ENCODE measurements around the gene TJP1.

The TJP1 gene

GRCh38 chr15:29822684-29823459 is 604 bp upstream of the TJP1 start (continued):
- 0 out of 2 replicates have a peak, but pooled peaks have one; percentile 21 for TF ChIP-seq INSM2 (tag by site-specific recombination; IDR thresholded peaks at IDR 0.05)
- peak; percentile 76 for TF ChIP-seq ZNF629 (tag by site-specific recombination; IDR thresholded peaks at IDR 0.05)
- peak; percentile 18; the same call in 1 of the 2 replicates for TF ChIP-seq SP7 (tag by site-specific recombination; IDR thresholded peaks at IDR 0.05)
- TF ChIP-seq ZFHX2 (tag by site-specific recombination; conservative IDR thresholded peaks at IDR 0.05): 0 out of 2 replicates have a peak, but pooled peaks have one; percentile 20
- TF ChIP-seq ZNF777 (tag by site-specific recombination; IDR thresholded peaks at IDR 0.05; ENCODE audit: borderline replicate concordance): peak; percentile 37; the same call in 1 of the 2 replicates
- TF ChIP-seq ZEB2 (tag by site-specific recombination; IDR thresholded peaks at IDR 0.05): peak; percentile 40; the same call in 1 of the 2 replicates
- TF ChIP-seq AEBP2 (tag by site-specific recombination; IDR thresholded peaks at IDR 0.05; ENCODE audit: borderline replicate concordance): no peak
- TF ChIP-seq ZXDB (tag by site-specific recombination; IDR thresholded peaks at IDR 0.05): 0 out of 2 replicates have a peak, but pooled peaks have one; percentile 12
- peak; percentile 68 for TF ChIP-seq ZBTB17 (tag by site-specific recombination; IDR thresholded peaks at IDR 0.05)
- 0 out of 2 replicates have a peak, but pooled peaks have one; percentile 38 for TF ChIP-seq KLF17 (tag by site-specific recombination; IDR thresholded peaks at IDR 0.05)
- peak; percentile 60; the same call in 1 of the 2 replicates for TF ChIP-seq PRDM1 (tag by site-specific recombination; IDR thresholded peaks at IDR 0.05)
- peak; percentile 37; the same call in 1 of the 2 replicates for TF ChIP-seq ZBTB20 (tag by site-specific recombination; IDR thresholded peaks at IDR 0.05)
- 0 out of 2 replicates have a peak, but pooled peaks have one; percentile 47 for TF ChIP-seq ZNF639 (tag by site-specific recombination; IDR thresholded peaks at IDR 0.05)
- TF ChIP-seq GLIS2 (tag by site-specific recombination; IDR thresholded peaks at IDR 0.05): peak; percentile 57
- TF ChIP-seq ZNF398 (tag by site-specific recombination; IDR thresholded peaks at IDR 0.05): no peak
- peak; percentile 45; the same call in 1 of the 2 replicates for TF ChIP-seq KLF16 (tag by site-specific recombination; IDR thresholded peaks at IDR 0.05)
- peak; percentile 75; the same call in 1 of the 2 replicates for TF ChIP-seq ATF2 (tag by site-specific recombination; IDR thresholded peaks at IDR 0.05; ENCODE audit: low read depth)
